PC-3 (cell line): ENCODE measurements around the gene ADCY9. TPM values are rescaled to one million over a fixed set of nuclear protein-coding genes. Genes with fewer than 3 reads are reported as not detected.
"Not testable (repeated sequence)": the region's sequence is repeated elsewhere in the genome, so short reads cannot be mapped to it uniquely, and the experiment has no call there.

Experiments used
- ATAC-seq: fragments of 200-7000 bp; cut with Tn5 transposase; 2 replicates; pipeline ENCODE4 v1.9.1; 2020; ENCODE audit warnings: mild to moderate bottlenecking, moderate library complexity
- BruUV-seq: library from RNA; stranded (reverse); fragments of 400-500 nt; replicated peaks from 2 replicates; lab custom pipeline; 2021; lab: Mats Ljungman, UMichigan
- CTCF ChIA-PET: fragments of 300-600 bp; sonication (Branson Sonifier 250); formaldehyde crosslinking; loops from one replicate; lab custom pipeline; 2022; ENCODE audit warnings: antibody characterized with exemption; lab: Charles Lee
- POLR2A ChIA-PET: fragments of 300-600 bp; sonication (Branson Sonifier 250); formaldehyde crosslinking; loops from one replicate; lab custom pipeline; 2022; ENCODE audit warnings: antibody characterized with exemption; ENCODE audit not compliant: unreplicated experiment; lab: Charles Lee
- DNase-seq: peaks from one replicate; pipeline ENCODE4 v3.0.0-alpha.2; 2015
- H2AFZ ChIP-seq: fragments of 300-600 bp; sonication (generic); 2 replicates; pipeline ENCODE4 v1.6.0; 2016; ENCODE audit warnings: antibody characterized with exemption, low read length
- H3F3A ChIP-seq: fragments of 300-600 bp; sonication (generic); one replicate; pipeline ENCODE4 v1.6.0; 2017; ENCODE audit warnings: antibody characterized with exemption, low read length, control low read depth, mild to moderate bottlenecking; ENCODE audit not compliant: unreplicated experiment
- H3K27ac ChIP-seq: fragments of 300-600 bp; sonication (generic); 2 replicates; pipeline ENCODE4 v1.5.1; 2016; ENCODE audit warnings: mild to moderate bottlenecking, low read length
- H3K27me3 ChIP-seq: fragments of 300-600 bp; sonication (generic); 2 replicates; pipeline ENCODE4 v1.6.1; 2016; ENCODE audit warnings: low read length, mixed read lengths
- H3K36me3 ChIP-seq: fragments of 300-600 bp; sonication (generic); 2 replicates; pipeline ENCODE4 v1.6.1; 2016; ENCODE audit warnings: low read depth, mixed run types, low read length, mixed read lengths
- H3K4me1 ChIP-seq: fragments of 300-600 bp; sonication (generic); 2 replicates; pipeline ENCODE4 v1.5.1; 2016; ENCODE audit warnings: low read length; ENCODE audit not compliant: insufficient read depth
- H3K4me2 ChIP-seq: fragments of 300-600 bp; sonication (generic); 2 replicates; pipeline ENCODE4 v1.6.0; 2016; ENCODE audit warnings: low read length
- H3K4me3 ChIP-seq: fragments of 300-600 bp; sonication (generic); 2 replicates; pipeline ENCODE4 v1.5.1; 2016; ENCODE audit warnings: mild to moderate bottlenecking, low read length, mixed read lengths
- H3K79me2 ChIP-seq: fragments of 300-600 bp; sonication (generic); 2 replicates; pipeline ENCODE4 v1.6.1; 2017; ENCODE audit warnings: low read length, mixed read lengths
- H3K9ac ChIP-seq: fragments of 300-600 bp; sonication (generic); 2 replicates; pipeline ENCODE4 v1.6.0; 2016; ENCODE audit warnings: mild to moderate bottlenecking, low read length
- H3K9me2 ChIP-seq: fragments of 300-600 bp; sonication (generic); replicated peaks from 2 replicates; pipeline ENCODE4 v1.6.1; 2016; ENCODE audit warnings: mixed run types, low read length, mixed read lengths
- H3K9me3 ChIP-seq: fragments of 300-600 bp; sonication (generic); 2 replicates; pipeline ENCODE4 v1.6.1; 2016; ENCODE audit warnings: low read length, mixed read lengths
- H4K20me1 ChIP-seq: fragments of 300-600 bp; sonication (generic); 2 replicates; pipeline ENCODE4 v1.6.1; 2016; ENCODE audit warnings: low read length, mixed read lengths
- EZH2 ChIP-seq: fragments of 300-600 bp; sonication (generic); IDR thresholded peaks from one replicate; pipeline ENCODE4 v1.6.1; 2017; ENCODE audit warnings: antibody characterized with exemption, mild to moderate bottlenecking, low read length; ENCODE audit not compliant: unreplicated experiment
- EZH2phosphoT487 ChIP-seq: fragments of 300-600 bp; sonication (generic); IDR thresholded peaks from 2 replicates; pipeline ENCODE4 v1.6.1; 2018; ENCODE audit warnings: mild to moderate bottlenecking, antibody characterized with exemption, low read length, borderline replicate concordance
- intact Hi-C: fragments of 100-400 bp; cut with micrococcal nuclease; formaldehyde crosslinking; loops from 2 replicates; pipeline ENCODE4 v1.9.0; 2023
- total RNA-seq: library from RNA; depleted of rRNA; stranded (reverse); fragments of >200 nt; gene quantifications from 2 replicates; pipeline ENCODE4 v1.2.3, GENCODE V29; 2014
- TF ChIP-seq, protein P1 (sequence below): fragments of 300-600 bp; sonication (generic); conservative IDR thresholded peaks from 2 replicates; pipeline ENCODE4 v1.5.1; 2017; ENCODE audit warnings: antibody characterized with exemption, low read depth, mild to moderate bottlenecking, low read length

ADCY9 gene
- total RNA-seq, 1 experiment from 2014 or later, result 6.2 TPM

- intact Hi-C loops, result no loop called here
- Histone ChIP-seq H3K4me3 (no peak overlapping the region), H3K36me3 (no peaks in the 10 kb centered on the region), H3K27ac (no peak overlapping the region), H3K4me1 (no peaks in the 10 kb centered on the region), H2AFZ (no peak overlapping the region), H3K27me3 (no peaks in the 10 kb centered on the region), H3K9ac (no peak overlapping the region), H3K9me3 (no peaks in the 10 kb centered on the region), H3K79me2 (no peaks in the 10 kb centered on the region), H3F3A (no peaks in the 10 kb centered on the region), H4K20me1 (no peaks in the 10 kb centered on the region), H3K9me2 (no peaks in the 10 kb centered on the region), H3K4me2 (no peak overlapping the region)
- TF ChIP-seq EZH2phosphoT487 (no peak), EZH2 (no peak)
- TF ChIP-seq, protein P1, sequence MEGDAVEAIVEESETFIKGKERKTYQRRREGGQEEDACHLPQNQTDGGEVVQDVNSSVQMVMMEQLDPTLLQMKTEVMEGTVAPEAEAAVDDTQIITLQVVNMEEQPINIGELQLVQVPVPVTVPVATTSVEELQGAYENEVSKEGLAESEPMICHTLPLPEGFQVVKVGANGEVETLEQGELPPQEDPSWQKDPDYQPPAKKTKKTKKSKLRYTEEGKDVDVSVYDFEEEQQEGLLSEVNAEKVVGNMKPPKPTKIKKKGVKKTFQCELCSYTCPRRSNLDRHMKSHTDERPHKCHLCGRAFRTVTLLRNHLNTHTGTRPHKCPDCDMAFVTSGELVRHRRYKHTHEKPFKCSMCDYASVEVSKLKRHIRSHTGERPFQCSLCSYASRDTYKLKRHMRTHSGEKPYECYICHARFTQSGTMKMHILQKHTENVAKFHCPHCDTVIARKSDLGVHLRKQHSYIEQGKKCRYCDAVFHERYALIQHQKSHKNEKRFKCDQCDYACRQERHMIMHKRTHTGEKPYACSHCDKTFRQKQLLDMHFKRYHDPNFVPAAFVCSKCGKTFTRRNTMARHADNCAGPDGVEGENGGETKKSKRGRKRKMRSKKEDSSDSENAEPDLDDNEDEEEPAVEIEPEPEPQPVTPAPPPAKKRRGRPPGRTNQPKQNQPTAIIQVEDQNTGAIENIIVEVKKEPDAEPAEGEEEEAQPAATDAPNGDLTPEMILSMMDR, result no peak
- DNase-seq (no peak), ATAC-seq (no peak)
- no TSS peak for BruUV-seq
- POLR2A ChIA-PET, result no interaction called here
- CTCF ChIA-PET, result no interaction called here
These were observed 77.8 kb downstream of the ADCY9 start for GRCh38 chr16:4038448-4038847.

DNA sequence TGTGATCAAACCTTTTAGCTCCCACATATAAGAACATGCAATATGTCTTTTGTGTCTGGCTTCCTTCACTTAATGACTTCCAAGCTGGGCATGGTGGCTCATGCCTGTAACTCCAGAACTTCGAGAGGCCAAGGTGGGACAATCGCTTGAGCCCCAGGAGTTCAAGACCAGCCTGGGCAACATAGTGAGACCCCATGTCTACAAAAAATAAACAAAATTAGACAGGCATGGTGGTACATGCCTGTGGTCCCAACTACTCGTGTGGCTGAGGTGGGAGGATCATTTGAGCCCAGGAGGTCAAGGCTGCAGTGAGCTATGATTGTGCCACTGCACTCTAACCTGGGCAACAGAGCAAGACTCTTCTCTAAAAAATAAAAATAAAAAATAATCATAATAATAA lies 79.3 kb downstream of the ADCY9 start:
- BruUV-seq, result not testable (repeated sequence)

DNA sequence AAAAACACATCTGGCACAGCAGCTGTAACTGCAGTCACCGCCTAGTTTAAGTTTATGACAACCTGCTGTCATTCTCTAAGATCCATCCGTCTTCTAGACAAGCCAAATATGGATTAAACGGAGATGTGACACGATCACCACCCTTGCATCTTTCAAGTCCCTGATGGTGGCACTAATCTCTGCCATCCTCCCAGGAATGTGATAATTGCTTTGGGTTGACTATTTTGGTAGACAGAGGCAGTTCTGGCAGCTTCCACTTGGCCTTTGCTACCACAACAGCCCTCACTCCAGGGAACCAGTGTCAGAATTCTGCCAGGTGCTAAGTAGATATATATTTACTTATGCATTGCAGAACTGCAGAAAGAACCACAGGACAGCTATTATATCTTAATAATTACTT lies 81.3 kb downstream of the ADCY9 start:
- no peak for DNase-seq
- no peaks in the 10 kb centered on the region for H3K27me3 ChIP-seq
- no peak overlapping the region for H3K4me2 ChIP-seq
- H3K9me2 ChIP-seq, result no peaks in the 10 kb centered on the region
- BruUV-seq, result no TSS peak
- H3K27ac ChIP-seq, result no peak overlapping the region
- intact Hi-C loops, result no loop called here
- H3K9ac ChIP-seq, result no peak overlapping the region
- H3K9me3 ChIP-seq, result no peaks in the 10 kb centered on the region
- H3K79me2 ChIP-seq, result no peaks in the 10 kb centered on the region
- no peak overlapping the region for H2AFZ ChIP-seq
- ChIA-PET POLR2A (no interaction called here), CTCF (no interaction called here)
- no peaks in the 10 kb centered on the region for H3K36me3 ChIP-seq
- H4K20me1 ChIP-seq, result no peaks in the 10 kb centered on the region
- TF ChIP-seq, protein P1, result no peak
- TF ChIP-seq EZH2 (no peak), EZH2phosphoT487 (no peak)
- no peak overlapping the region for H3K4me3 ChIP-seq
- no peaks in the 10 kb centered on the region for H3F3A ChIP-seq
- H3K4me1 ChIP-seq, result no peaks in the 10 kb centered on the region
- no peak for ATAC-seq

More for the DNA sequence above, 79.3 kb downstream of the ADCY9 start:
- CTCF ChIA-PET, H3K4me2 ChIP-seq, H2AFZ ChIP-seq, DNase-seq, H3K4me3 ChIP-seq, H3F3A ChIP-seq, ATAC-seq, intact Hi-C loops, H3K9me2 ChIP-seq, H3K79me2 ChIP-seq, H3K9me3 ChIP-seq, H4K20me1 ChIP-seq, H3K27me3 ChIP-seq, POLR2A ChIA-PET, H3K9ac ChIP-seq, H3K4me1 ChIP-seq, H3K27ac ChIP-seq, H3K36me3 ChIP-seq: not testable (repeated sequence)
